GM19397 (cell line): ENCODE data around the gene MTFMT.

Source experiments
- ATAC-seq: cut with Tn5 transposase; IDR thresholded peaks from one replicate; pipeline ENCODE4 v1.9.1; 2021; ENCODE audit warnings: mild to moderate bottlenecking, moderate library complexity; ENCODE audit not compliant: unreplicated experiment

Gene MTFMT

GRCh38 chr15:64989416-64990167 lies 39.8 kb downstream of the MTFMT start, which contains the start of gene SPG21:
Gene SPG21, minus strand, starts transcription at chr15:64989914. Its CDS starts 6,345 bp downstream, at chr15:64983569.
- peak; percentile 94 for ATAC-seq

GRCh38 chr15:64987136-64987535 lies 42.3 kb downstream of the MTFMT start:
- ATAC-seq, result no peak

GRCh38 chr15:64985366-64986033 lies 43.9 kb downstream of the MTFMT start:
- no peak for ATAC-seq

GRCh38 chr15:64982472-64982871 lies 47.0 kb downstream of the MTFMT start:
- no peak for ATAC-seq

GRCh38 chr15:64981812-64982431 lies 47.5 kb downstream of the MTFMT start:
- no peak for ATAC-seq

- no peak for ATAC-seq
Measured at GRCh38 chr15:64979252-64979710, 50.2 kb downstream of the MTFMT start.

GRCh38 chr15:64975390-64975789 lies 54.0 kb downstream of the MTFMT start:
- no peak for ATAC-seq

GRCh38 chr15:64970698-64971097 lies 58.7 kb downstream of the MTFMT start:
- ATAC-seq, result no peak

GRCh38 chr15:64969401-64969800 lies 60.0 kb downstream of the MTFMT start:
- ATAC-seq, result no peak

GRCh38 chr15:64961013-64961412 lies 68.4 kb downstream of the MTFMT start:
- ATAC-seq, result no peak

- no peak for ATAC-seq
Measured at GRCh38 chr15:64960153-64960552, 69.3 kb downstream of the MTFMT start.

- no peak for ATAC-seq
Measured at GRCh38 chr15:64959128-64959527, 70.3 kb downstream of the MTFMT start.

GRCh38 chr15:64954395-64954794 lies 75.0 kb downstream of the MTFMT start:
- ATAC-seq, result no peak

- no peak for ATAC-seq
Measured at GRCh38 chr15:64951777-64952418, 77.5 kb downstream of the MTFMT start.
